GM19324 (cell line): ENCODE results near the gene OR8J1.
"Not testable (repeated sequence)": the region's sequence is repeated elsewhere in the genome, so short reads cannot be mapped to it uniquely, and the experiment has no call there.

Source experiments
- ATAC-seq: cut with Tn5 transposase; IDR thresholded peaks from one replicate; pipeline ENCODE4 v1.9.1; 2021; ENCODE audit warnings: mild to moderate bottlenecking, moderate library complexity; ENCODE audit not compliant: unreplicated experiment, low FRiP score

The OR8J1 gene, protein sequence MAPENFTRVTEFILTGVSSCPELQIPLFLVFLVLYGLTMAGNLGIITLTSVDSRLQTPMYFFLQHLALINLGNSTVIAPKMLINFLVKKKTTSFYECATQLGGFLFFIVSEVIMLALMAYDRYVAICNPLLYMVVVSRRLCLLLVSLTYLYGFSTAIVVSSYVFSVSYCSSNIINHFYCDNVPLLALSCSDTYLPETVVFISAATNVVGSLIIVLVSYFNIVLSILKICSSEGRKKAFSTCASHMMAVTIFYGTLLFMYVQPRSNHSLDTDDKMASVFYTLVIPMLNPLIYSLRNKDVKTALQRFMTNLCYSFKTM

DNA sequence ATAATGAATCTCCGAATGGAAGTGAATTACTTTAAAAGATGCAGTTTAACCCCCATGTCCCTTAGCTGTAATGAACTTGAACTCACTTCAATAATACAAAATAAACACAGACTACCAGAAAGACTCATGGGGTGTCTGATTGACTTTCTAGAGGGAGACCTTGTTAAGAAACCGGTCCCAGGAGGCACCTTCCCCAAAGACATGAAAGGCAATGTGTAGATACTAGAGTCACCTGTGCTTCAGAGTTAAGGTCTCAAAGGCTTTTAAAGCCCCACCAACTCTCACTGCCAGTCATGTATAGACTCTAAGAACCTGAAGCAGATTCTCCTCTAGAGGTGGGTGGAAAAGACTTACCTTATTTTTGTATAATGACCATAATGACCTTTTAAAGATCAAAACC lies at the start of gene OR8J1:
OR8J1 (plus strand) TSS at position 301 of the 400 bp plus-strand sequence. CDS start 5,956 bp downstream, outside the sequence.
- ATAC-seq, result no peak

DNA sequence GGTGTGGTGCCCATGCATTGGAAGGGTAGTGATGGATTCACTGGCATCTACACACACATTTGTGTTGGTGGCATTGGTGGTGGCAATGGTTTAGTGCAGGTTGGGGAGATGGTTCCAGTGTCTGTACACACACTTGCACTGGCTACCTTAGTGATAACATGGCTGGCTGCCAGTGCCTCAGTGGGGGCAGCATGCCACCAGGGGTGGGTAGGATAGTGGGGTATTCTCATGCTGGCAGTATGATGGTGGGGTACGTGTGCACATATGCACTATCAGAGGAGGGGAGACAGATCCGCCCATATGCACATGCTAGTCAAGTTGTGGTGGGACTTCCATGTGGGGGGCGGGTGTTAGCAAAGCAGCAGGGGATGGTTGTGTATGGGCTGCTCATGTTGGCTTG lies 46.3 kb upstream of the OR8J1 start:
- no peak for ATAC-seq

DNA sequence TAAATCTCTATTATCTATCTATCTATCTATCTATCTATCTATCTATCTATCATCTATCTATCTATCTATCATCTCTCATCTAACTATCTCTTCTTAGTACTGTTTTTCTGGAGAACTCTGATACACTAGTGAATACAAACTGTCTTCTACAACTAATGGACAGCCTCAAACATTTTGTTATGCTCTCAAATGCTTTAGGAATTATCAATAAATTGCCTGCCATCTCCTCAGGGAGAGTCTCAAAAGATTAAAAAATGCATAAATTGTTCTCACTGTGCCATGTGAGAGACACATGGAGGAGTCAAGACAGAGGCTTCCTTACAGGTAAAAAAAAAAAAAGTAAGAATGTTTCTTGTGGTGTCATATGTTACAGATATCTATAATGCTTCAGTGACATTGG lies 39.2 kb upstream of the OR8J1 start, which contains the start of gene OR8K3:
OR8K3 (plus strand) TSS at position 301 of the 400 bp plus-strand sequence. CDS start 3,163 bp downstream, outside the sequence.
- ATAC-seq, result no peak

DNA sequence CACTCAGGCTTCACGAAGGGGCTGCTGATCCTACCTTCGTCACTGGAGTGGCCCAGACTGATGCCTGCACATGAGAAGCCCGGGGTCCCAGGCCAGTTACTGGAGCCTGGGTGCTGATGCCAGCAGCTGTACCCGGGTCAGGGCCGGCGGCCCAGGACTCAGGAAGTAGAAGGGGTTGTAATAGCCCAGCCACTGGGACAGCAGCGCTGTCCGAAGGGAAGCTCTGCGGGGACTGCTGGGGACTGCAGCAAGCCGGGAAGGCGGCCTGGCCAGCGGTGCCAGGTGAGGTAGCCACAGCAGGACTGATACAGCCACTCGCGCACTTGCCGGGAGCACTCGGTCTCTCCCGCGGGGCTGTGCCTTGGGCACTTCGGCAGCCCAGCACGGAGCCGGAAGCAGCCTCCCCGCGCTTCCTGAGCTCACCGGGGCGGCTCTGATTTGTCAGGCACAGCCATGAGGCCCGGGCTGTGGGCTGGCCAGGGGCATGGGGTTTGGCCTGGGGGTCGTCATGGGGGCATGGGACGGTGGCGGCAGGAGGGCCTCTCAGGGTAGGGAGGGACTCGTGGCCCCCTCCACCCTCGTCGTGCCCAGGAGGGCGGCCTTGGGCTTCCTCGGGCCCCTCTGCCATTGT lies 22.1 kb upstream of the OR8J1 start:
- no peak for ATAC-seq

DNA sequence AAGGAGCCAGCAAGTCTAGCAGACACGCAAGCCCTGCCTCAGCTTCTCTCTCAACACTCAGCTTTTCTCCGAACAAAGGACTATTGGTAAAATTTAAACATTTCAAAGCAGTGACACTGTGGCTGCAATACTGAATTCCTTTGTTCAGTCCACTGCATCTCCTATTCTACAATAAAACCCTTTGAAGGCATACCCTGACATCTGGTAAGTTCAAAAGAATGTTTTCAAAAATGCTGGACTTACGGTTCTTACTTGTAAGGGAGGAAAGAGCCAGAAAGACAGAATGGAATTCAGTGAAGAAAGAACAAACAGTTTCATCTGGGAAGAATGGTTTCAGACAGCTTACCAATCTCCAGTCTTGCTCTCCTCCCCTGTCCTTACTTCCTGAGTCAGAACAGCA lies 20.9 kb upstream of the OR8J1 start:
- no peak for ATAC-seq

DNA sequence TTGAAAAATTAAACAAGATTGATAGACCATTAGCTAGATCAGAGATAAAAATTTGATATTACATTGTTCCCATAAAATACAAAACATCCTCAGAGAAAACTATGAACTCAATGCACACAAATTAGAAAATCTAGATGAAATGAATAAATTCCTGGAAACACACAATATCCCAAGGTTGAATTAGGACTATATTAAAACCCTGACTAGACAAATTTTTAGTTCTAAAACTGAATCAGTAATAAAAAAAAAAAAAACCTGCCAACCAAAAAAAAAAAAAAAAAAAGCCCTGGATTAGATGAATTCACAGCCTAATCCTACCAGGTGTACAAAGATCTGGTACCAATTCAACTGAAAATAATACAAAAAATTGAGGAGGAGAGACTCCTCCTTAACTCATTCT lies 13.8 kb upstream of the OR8J1 start:
- ATAC-seq, result no peak

DNA sequence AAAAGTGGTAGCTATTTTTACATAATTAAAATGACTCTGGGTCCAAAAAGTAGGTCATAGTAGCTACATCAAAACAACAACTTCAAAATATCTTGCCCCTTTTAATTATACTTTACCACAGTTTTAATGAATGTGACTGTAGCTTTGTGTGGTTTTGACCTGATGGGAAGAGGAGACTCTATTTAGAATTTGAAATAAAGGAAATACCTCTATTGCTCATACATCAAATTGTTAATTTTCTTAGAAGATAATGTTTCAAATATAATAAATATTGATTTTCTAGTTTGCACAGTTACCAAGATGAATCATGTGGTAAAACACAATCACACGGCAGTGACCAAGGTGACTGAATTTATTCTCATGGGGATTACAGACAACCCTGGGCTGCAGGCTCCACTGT lies 8.4 kb upstream of the OR8J1 start, which contains the start of gene OR8K1:
OR8K1 (plus strand) TSS at position 301 of the 400 bp plus-strand sequence; CDS start at position 301, 0 bp downstream.
- no peak for ATAC-seq

DNA sequence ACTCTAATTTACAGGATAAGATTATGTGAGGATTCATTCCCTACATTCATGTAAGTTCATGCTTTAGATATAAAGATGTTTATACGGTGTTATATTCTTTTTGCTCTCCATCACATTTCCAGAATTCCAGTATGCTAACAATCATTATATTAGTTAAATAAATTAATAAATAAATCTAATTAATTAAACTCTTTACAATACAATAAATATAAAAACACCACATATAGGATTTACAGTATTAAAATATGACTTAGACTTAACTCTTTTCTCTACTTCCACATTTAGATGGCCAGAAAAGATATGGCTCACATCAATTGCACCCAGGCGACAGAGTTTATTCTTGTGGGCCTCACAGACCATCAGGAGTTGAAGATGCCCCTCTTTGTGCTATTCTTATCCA lies 21.2 kb downstream of the OR8J1 start, which contains the start of gene OR8U1:
OR8U1 (plus strand) TSS at position 301 of the 400 bp plus-strand sequence; CDS start at position 301, 0 bp downstream.
- no peak for ATAC-seq

DNA sequence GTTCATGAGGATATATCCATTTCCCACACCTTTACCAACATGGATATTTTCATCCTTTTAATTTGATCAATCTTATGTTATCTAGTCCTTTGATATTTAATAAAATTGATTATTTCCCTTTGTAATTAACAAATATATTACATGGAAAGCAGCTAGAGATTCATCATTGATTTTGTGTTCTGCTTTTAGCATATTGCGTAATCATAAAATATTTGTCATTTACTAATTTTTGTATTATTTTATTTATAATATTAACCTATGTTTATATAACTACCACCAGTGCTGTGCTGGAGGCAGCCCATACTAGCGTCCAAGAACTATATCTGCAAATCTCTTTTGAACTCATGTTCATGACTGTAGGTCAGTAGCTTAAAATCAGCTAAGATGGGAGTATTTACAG lies 26.0 kb downstream of the OR8J1 start:
- no peak for ATAC-seq

DNA sequence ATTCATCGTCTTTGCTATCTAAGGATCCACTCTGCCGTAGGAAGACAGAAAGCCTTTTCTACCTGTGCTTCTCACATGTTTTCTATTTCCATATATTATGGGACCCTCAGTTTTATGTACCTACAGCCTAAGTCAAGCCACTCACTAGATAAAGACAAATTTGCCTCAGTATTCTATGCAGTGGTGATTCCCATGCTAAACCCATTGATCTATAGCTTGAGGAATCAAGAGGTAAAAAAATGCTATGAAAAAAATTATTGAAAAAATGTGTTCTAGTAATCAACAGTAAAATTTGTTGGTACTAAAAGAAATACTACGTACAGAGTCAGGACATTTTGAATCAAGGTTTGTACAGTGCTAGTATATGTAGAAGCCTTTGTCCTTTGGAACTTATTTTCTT lies 40.3 kb downstream of the OR8J1 start:
- no peak for ATAC-seq

DNA sequence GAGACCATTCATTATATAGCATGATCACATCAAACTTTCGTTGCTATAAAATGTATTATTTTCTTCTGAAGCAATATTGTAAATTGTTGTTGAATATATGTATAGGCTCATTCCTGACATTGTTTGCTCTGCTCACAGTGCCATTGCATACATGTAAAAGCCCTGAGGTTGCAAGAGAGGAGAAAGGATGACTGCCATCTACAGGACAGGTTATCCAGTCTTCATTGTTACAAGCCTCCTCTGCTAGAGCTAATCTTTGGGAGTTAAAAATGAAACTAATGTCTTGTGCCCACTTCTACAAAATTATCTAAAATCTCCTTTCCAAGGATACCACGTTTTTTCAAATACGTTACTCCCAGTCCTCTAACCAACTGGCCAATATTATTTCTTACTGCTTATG lies 42.0 kb downstream of the OR8J1 start:
- ATAC-seq, result no peak

DNA sequence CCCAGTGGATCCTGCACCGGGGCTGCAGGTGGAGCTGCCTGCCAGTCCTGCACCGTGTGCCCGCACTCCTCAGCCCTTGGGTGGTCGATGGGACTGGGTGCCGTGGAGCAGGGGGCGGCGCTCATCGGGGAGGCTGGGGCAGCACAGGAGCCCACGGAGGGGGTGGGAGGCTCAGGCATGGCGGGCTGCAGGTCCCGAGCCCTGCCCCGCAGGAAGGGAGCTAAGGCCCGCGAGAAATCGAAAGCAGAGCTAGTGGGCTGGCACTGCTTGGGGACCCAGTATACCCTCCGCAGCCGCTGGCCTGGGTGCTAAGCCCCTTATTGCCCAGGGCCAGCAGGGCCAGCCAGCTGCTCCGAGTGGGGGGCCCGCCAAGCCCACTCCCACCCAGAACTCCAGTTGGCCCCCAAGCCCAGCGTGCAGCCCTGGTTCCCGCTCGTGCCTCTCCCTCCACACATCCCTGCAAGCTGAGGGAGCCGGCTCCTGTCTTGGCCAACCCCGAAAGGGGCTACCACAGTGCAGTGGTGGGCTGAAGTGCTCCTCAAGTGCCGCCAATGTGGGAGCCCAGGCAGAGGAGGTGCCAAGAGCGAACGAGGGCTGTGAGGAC lies 47.9 kb downstream of the OR8J1 start:
- not testable (repeated sequence) for ATAC-seq

DNA sequence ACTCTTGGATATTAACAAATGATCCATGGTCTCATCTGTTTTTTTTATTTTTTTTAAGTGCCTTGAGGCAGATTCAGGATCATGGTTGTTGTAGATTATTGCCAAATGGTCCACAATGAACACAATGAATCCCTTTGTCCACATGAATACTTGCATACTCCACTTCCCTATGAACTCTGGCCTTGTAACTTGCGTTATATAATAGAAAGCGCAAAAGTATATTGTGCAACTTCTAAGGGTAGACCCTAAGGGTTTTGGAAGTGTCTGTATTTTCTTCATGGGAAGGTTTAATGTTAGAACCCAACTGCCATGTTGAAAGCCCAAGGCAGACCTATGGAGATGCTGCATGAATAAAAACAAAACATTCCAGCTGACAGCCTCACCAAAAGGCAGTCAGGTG lies 50.3 kb downstream of the OR8J1 start:
- no peak for ATAC-seq

DNA sequence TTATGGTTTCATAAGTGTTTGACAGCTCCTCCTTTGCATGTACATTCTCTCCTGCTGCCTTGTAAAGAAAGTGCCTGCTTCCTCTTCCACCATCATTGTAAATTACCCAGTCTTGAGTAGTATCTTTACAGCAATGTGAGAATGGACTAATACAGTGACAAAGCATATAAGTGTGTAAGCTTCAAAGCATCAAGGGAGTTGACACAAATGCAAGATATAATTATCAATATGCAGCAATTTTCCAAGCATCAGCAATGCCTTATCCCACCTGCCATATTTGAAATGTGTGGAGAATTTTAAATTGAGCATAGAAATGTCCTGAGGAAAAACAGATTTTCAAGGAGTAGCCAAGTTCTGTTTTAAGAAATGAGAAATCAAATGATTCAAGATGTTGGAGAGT lies 56.7 kb downstream of the OR8J1 start:
- no peak for ATAC-seq
